ENCODE results near the gene REV1.
"Not testable (repeated sequence)": the region's sequence is repeated elsewhere in the genome, so short reads cannot be mapped to it uniquely, and the experiment has no call there.

REV1 gene

DNA sequence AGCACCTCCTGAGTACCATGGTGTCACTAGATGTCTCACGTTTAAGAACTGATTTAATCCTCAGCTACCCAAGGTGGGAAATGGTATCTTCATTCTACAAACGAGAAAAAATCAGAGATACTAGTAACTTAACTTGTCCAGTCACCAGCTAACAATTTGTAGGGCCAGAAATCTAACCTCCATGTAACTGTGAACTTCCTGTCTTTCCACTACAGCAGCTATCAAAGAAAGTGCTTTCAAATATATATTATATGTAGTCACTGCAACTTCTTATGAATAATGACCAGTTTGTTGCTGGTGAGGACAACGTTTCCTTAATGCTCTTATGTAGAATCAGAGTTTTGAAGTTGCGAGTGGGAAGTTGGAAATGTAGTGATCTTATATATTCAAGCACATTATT is 1.9 kb downstream of the REV1 start:
- DNase-seq (ENCODE audit: low read depth in 2 of 2), result no peak

DNA sequence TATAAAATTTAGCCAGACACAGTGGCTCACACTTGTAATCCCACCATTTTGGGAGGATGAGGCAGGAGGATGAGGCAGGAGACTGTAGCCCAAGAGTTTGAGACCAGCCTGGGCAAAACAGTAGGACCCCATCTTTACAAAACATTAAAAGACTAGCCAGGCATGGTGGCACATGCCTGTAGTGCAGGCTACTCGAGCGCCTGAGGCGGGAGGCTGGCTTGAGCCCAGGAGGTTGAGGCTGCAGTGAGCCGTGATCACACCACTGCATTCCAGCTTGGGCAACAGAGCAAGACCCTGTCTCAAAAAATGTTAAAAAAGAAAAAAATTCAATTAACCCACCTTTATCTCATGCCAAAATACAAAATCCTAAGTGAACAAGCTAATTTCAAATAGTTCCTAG is 4.0 kb downstream of the REV1 start:
- no peak for DNase-seq (ENCODE audit: low read depth in 2 of 2)

- no peak for DNase-seq (ENCODE audit: low read depth in 2 of 2)
Measured at GRCh38 chr2:99485411-99485810, 4.4 kb downstream of the REV1 start.

DNA sequence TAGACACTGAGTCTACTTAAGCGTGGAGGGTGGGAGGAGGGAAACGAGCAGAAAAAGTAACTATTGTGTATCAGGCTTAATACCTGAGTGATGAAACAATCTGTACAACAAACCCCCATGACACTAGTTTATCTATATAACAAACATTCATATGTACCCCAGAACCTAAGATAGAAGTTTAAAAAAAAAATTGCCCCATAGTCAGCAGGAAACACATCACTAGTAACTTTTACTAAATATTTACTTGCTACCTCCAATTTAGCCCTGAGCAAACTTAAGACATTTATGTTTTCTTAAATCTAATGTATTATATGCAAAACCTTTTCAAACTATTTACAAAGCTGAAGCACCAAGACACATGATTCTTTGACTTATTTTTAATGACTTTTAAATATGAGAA is 5.6 kb downstream of the REV1 start:
- DNase-seq (ENCODE audit: low read depth in 2 of 2), result no peak

DNA sequence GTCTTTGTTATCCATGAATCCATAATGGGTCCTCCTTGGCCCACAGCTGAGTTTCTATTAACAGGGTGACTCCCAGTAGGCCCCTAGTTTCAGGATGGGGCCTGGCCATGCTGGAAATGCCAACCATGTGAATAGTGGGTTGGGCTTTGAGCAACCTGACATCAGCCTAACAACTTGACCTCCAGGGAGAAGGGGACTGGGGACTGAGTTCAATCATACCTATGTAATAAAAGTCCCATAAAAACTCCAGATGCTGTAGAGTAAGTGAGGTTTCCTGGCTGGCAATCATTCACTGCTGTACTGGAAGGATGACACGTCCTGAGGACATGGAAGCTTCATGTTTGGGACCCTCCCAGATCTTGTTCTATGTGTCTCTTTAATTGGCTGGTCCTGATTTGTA is 7.9 kb downstream of the REV1 start:
- no peak for DNase-seq (ENCODE audit: low read depth in 2 of 2)

DNA sequence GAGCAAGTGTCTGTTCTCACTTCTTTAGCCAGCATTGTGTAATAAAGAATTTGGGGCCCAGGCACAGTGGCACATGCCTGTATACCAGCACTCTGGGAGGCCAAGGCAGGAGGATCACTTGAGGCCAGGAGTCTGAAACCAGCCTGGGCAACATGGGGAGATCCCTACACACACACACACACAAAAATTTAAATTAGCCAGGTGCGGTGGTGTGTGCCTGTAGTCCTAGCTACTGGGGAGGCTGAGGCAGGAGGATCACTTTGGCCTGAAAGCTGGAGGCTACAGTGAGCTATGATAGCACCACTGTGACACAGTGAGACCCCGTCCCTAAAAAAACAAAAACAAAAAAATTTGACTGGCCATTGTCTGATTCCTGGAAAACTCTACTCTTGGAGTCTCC is 8.3 kb downstream of the REV1 start:
- DNase-seq (ENCODE audit: low read depth in 2 of 2), result no peak

DNA sequence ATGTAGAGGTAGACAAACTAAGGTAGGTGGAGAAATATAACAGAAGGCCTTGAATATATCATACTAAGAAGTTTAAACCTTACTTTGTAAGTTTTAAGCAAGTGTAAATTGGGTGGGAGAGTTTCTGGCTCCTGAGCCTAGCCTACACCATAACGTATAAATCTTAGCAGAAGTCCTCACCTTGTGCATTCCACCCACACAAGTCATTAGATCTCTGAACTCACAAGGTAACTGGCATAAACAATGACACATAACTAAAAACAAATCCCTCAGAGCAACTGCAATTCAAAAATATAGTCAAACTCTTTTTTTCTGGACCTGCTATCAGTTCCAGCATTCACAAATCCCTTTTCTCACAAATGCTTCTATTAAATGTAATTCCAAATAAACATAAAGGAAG is 9.4 kb downstream of the REV1 start:
- DNase-seq (ENCODE audit: low read depth in 2 of 2), result no peak

GRCh38 chr2:99478632-99479031 is 11.2 kb downstream of the REV1 start:
- no peak for DNase-seq (ENCODE audit: low read depth in 2 of 2)

DNA sequence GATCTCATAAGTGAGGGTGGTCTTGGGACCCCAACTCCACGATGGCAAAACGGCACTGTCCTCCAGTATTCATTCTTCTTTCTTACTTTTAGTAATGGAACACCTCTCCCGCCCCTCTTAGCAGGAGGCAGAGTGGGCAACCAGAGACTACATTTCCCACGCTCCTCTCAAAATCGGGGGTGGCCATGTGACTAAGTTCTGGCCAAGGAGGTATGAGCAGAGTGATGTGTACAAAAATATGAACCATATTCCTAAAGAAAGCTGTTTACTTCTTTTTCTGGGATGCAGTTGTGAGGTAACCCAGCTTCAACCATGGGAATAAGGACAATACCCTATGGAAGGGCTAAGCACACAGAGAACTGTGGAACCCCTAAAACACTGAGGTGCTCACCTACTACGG is 12.8 kb downstream of the REV1 start:
- no peak for DNase-seq (ENCODE audit: low read depth in 2 of 2)

GRCh38 chr2:99476629-99477028 is 13.2 kb downstream of the REV1 start:
- no peak for DNase-seq (ENCODE audit: low read depth in 2 of 2)

- not testable (repeated sequence) for DNase-seq (ENCODE audit: low read depth in 2 of 2)
Measured at GRCh38 chr2:99475095-99475494, 14.7 kb downstream of the REV1 start.

GRCh38 chr2:99473518-99474083 is 16.2 kb downstream of the REV1 start:
- DNase-seq (ENCODE audit: low read depth in 2 of 2), result no peak

GRCh38 chr2:99472600-99472960 is 17.2 kb downstream of the REV1 start:
- DNase-seq (ENCODE audit: low read depth in 2 of 2), result no peak

DNA sequence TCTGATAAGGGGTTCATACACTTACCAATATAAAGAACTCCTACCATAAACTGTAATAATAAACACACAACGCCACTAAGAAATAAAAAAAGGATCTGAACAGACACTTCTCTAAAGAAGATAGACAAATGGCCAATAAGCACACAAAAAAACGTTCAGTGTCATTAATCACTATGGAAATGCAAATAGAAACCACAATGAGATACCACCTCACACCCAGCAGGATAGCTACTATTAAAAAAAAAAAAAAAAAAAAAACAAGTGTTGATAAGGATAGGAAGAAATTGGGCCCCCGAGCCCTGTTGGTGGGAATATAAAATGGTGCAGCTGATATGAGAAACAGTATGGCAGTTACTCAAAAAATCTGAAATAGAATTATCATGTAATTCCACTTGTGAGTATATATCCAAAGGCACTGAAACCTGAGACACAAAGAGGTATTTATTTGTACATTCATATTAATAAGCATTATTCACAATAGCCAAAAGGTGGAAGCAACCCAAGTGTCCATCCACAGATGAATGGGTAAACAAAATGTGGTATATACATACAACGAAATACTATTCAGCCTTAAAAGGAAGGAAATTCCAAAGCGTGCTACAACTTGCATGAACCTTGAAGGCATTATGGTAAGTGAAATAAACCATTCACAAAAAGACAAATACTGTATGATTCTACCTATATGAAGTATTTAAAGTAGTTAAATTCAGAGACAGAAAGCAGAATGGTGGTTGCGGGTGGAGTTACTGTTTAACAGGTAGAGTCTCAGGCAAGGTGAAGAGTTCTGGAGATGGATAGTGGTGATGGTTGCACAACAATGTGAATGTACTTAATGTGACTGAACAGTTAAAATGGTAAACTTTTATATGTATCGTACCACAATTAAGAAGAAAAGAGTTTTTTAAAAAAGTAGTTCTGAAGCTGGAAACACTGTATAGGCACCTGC is 17.9 kb downstream of the REV1 start:
- no peak for DNase-seq (ENCODE audit: low read depth in 2 of 2)

DNA sequence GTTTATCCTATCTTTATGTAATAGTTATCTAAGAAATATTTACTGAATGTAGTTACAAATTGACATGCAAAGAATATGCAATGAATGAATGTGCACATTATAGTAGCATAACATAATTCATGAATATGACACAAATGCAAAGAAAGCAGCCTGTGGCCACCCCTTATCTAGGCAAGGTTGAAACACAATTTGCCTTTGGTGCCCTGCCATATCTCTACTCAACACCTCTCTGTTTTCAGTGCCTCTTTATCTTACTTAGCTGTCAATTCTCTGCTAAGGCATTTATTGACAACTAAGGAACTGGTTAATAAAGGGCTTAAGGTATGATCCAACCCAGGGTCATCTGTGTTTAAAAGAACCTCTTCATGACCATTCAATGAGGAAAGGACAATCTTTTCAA is 18.9 kb downstream of the REV1 start:
- no peak for DNase-seq (ENCODE audit: low read depth in 2 of 2)

DNA sequence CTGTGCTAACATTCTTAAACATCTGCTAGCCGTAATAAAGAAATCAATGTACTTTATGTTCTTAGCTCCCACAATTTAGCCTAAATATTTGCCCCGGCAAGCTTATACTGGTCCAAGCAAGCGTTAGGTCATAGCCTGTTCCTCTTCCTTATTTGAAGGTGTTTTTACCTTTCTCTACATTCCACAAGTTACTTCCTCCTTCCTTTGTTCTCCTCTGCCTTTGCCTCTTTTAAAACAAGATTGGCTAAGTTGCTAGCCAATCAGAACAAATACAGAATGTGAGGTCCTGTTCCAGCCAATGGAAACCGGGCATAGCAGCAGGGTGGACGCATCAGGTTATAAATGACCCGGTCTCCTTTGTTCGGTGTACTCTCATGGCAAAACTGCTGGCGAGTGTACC is 19.4 kb downstream of the REV1 start:
- DNase-seq (ENCODE audit: low read depth in 2 of 2), result not testable (repeated sequence)

DNA sequence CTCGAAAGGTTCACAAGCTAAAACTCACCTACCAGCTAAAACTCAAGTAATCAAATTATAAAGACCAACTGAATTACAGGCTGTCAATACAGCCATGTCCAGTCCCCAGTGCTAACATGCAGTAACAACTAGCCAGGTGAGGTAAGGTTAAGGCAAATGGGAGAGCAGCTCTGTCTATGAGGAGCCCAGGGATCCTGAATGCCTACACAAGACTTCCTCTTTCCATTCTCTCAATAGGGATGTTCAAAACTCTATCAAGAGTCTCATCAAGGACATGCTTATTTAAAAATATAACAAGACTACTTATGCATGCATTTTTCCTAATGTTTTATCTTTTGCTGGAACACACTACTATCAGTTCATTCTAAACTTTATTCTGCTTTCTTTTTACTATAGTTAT is 20.4 kb downstream of the REV1 start:
- DNase-seq (ENCODE audit: low read depth in 2 of 2), result no peak

GRCh38 chr2:99468155-99468554 is 21.7 kb downstream of the REV1 start:
- no peak for DNase-seq (ENCODE audit: low read depth in 2 of 2)

DNA sequence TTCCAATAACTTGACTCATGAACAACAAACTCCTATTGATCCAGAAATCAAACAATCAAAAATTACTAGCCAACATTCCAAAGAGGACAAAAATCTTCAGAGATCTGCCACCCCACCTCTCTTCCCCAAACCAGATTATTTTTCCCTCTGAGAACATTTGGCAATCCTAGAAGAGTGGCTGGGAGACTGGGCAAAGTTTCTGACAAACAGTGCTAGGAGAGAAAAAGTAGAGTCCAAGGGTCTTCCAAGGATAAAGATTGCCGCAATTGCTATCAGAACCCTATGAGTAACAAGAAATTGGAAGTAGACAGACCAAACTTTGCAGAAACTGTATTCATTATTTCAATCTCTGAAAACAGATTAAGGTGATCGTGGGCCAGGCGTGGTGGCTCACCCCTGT is 22.4 kb downstream of the REV1 start:
- no peak for DNase-seq (ENCODE audit: low read depth in 2 of 2)

- no peak for DNase-seq (ENCODE audit: low read depth in 2 of 2)
Measured at GRCh38 chr2:99461828-99462483, 27.9 kb downstream of the REV1 start.

DNA sequence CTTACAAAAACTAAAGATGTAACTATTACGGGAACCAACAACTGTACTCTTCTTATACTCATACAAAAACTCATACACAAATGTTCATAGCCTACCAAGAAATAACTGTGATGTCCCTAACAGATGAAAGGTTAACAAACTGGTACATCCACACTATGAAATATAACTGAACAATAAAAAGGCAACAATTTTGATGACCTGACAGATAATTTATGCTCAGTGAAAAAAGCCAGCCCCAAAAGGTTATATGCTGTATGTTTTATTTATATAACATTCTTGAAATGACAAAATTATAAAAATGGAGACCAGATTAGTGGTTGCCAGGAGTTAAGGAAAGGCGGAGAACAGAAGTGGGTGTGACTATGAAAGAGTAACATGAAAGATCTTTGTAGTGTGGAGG is 31.3 kb downstream of the REV1 start:
- DNase-seq (ENCODE audit: low read depth in 2 of 2), result no peak

- DNase-seq (ENCODE audit: low read depth in 2 of 2), result no peak
Measured at GRCh38 chr2:99451686-99452085, 38.1 kb downstream of the REV1 start.

GRCh38 chr2:99451280-99451679 is 38.5 kb downstream of the REV1 start:
- no peak for DNase-seq (ENCODE audit: low read depth in 2 of 2)

All from stimulated activated CD4-positive, alpha-beta T cell treated with anti-CD3 and anti-CD28 coated beads, Interleukin-1b, Interleukin-23, amount 100 ng/mL, for 1 hour (primary cell).